ENCODE measurements around the gene FBXW4. TPM values are rescaled to one million over a fixed set of nuclear protein-coding genes. Genes with fewer than 3 reads are reported as not detected.

Gene FBXW4
- total RNA-seq, 2 experiments from 2014 or later, result 43.1 to 60.9 TPM

GRCh38 chr10:101562231-101562630 lies 132.7 kb downstream of the FBXW4 start:
- Histone ChIP-seq H4K20me1 (ENCODE audit: insufficient read depth, low read length) (no peaks in the 10 kb centered on the region), H3K79me2 (ENCODE audit: insufficient read depth, low read depth, low read length) (no peaks in the 10 kb centered on the region), H3K4me2 (ENCODE audit: low read length) (no peak overlapping the region), H3K36me3 (ENCODE audit: insufficient read depth, low read length) (no peaks in the 10 kb centered on the region), H2AFZ (ENCODE audit: low read length) (no peak overlapping the region), H3K9me2 (ENCODE audit: insufficient read depth, low read length) (no peaks in the 10 kb centered on the region), H3K4me1 (ENCODE audit: insufficient read depth, low read length, poor library complexity, severe bottlenecking) (no peaks in the 10 kb centered on the region), H3K4me3 (ENCODE audit: low read depth, low read length, poor library complexity, severe bottlenecking) (no peak overlapping the region), H3K27ac (ENCODE audit: low read depth, low read length, poor library complexity, severe bottlenecking) (no peak overlapping the region), H3K9me3 (ENCODE audit: low read length) (no peaks in the 10 kb centered on the region)
- intact Hi-C loops (cut with micrococcal nuclease; ENCODE audit: unreplicated experiment), result no loop called here
- no peak for DNase-seq (ENCODE audit: low spot score)
- no peak for TF ChIP-seq EZH2phosphoT487 (IDR thresholded peaks at IDR 0.05; ENCODE audit: borderline replicate concordance, low read depth, low read length)
- no peak for TF ChIP-seq CTCF (conservative IDR thresholded peaks at IDR 0.05; ENCODE audit: low read length)
- POLR2A ChIA-PET, result no interaction called here
- CTCF ChIA-PET (ENCODE audit: unreplicated experiment), result no interaction called here
- no TSS peak for BruUV-seq (replicated peaks)

- H4K20me1 ChIP-seq (ENCODE audit: insufficient read depth, low read length), result no peaks in the 10 kb centered on the region
- TF ChIP-seq EZH2phosphoT487 (IDR thresholded peaks at IDR 0.05; ENCODE audit: borderline replicate concordance, low read depth, low read length) (no peak), CTCF (conservative IDR thresholded peaks at IDR 0.05; ENCODE audit: low read length) (no peak)
- no peaks in the 10 kb centered on the region for H3K4me1 ChIP-seq (ENCODE audit: insufficient read depth, low read length, poor library complexity, severe bottlenecking)
- no peaks in the 10 kb centered on the region for H3K9me2 ChIP-seq (ENCODE audit: insufficient read depth, low read length)
- H3K4me3 ChIP-seq (ENCODE audit: low read depth, low read length, poor library complexity, severe bottlenecking), result no peak overlapping the region
- no peaks in the 10 kb centered on the region for H3K36me3 ChIP-seq (ENCODE audit: insufficient read depth, low read length)
- CTCF ChIA-PET (ENCODE audit: unreplicated experiment), result no interaction called here
- no TSS peak for BruUV-seq (replicated peaks)
- H3K27ac ChIP-seq (ENCODE audit: low read depth, low read length, poor library complexity, severe bottlenecking), result no peak overlapping the region
- intact Hi-C loops (cut with micrococcal nuclease; ENCODE audit: unreplicated experiment), result no loop called here
- no peak overlapping the region for H2AFZ ChIP-seq (ENCODE audit: low read length)
- POLR2A ChIA-PET, result no interaction called here
- H3K79me2 ChIP-seq (ENCODE audit: insufficient read depth, low read depth, low read length), result no peaks in the 10 kb centered on the region
- H3K4me2 ChIP-seq (ENCODE audit: low read length), result no peak overlapping the region
- DNase-seq (ENCODE audit: low spot score), result no peak
- H3K9me3 ChIP-seq (ENCODE audit: low read length), result no peaks in the 10 kb centered on the region
Observed at GRCh38 chr10:101561068-101561915, 133.7 kb downstream of the FBXW4 start.

Small RNA genes within 50 kb of the gene (microRNA-seq; reads per million reads assigned to microRNA genes)
- gene MIR3158-1 (ENCODE audit: borderline replicate concordance), result not detected
- gene MIR3158-2 (ENCODE audit: borderline replicate concordance), result not detected

Small RNA genes within 50 kb of the gene (small RNA-seq; reads per million reads assigned to genes)
- gene MIR3158-1 (not detected), gene RNU6-1165P (not detected)

Other genes starting within 250 kb of the FBXW4 start
- gene POLL, start 106.9 kb downstream of the FBXW4 start, total RNA-seq (2014; rRNA removed; shearing (Covaris generic)), result 14.3 and 22.0 TPM in 2 replicates
- gene POLL, start 106.9 kb downstream of the FBXW4 start, total RNA-seq (2022), result 34.0 and 35.6 TPM in 2 replicates
- gene DPCD, start 106.8 kb downstream of the FBXW4 start, total RNA-seq (2014; rRNA removed; shearing (Covaris generic)), result 9.1 and 13.9 TPM in 2 replicates
- 6.3 and 10.3 TPM in 2 replicates for gene DPCD, start 106.8 kb downstream of the FBXW4 start, total RNA-seq (2022)
- 0.44 and 0.72 TPM in 2 replicates for gene FGF8, start 80.9 kb upstream of the FBXW4 start, total RNA-seq (2014; rRNA removed; shearing (Covaris generic))
- gene FGF8, start 80.9 kb upstream of the FBXW4 start, total RNA-seq (2022), result 0.86 and 1.3 TPM in 2 replicates
- 115 and 122 TPM in 2 replicates for gene NPM3, start 88.3 kb upstream of the FBXW4 start, total RNA-seq (2014; rRNA removed; shearing (Covaris generic))
- gene NPM3, start 88.3 kb upstream of the FBXW4 start, total RNA-seq (2022), result 107 and 111 TPM in 2 replicates
- gene OGA, start 123.3 kb upstream of the FBXW4 start, total RNA-seq (2014; rRNA removed; shearing (Covaris generic)), result 65.5 and 73.2 TPM in 2 replicates
- 109 and 124 TPM in 2 replicates for gene OGA, start 123.3 kb upstream of the FBXW4 start, total RNA-seq (2022)
- gene KCNIP2, start 148.6 kb upstream of the FBXW4 start, total RNA-seq (2014; rRNA removed; shearing (Covaris generic)), result 1.4 and 7.3 TPM in 2 replicates
- gene KCNIP2, start 148.6 kb upstream of the FBXW4 start, total RNA-seq (2022), result 2.8 and 4.3 TPM in 2 replicates